A549 treated with DMSO at 1 μM for 4 hours (cell line): ENCODE data around the gene SHISA2. TPM values are rescaled to one million over a fixed set of nuclear protein-coding genes. Genes with fewer than 3 reads are reported as not detected.

Experiments used
- total RNA-seq: library from RNA; stranded (reverse); fragments of 200-300 nt; extraction: Qiagen RNA extraction; gene quantifications from 5 replicates; pipeline ENCODE4 v1.2.3, GENCODE V29; 2022; ENCODE audit warnings: low read depth

The SHISA2 gene
- 0.02 to 0.04 TPM in 2 of 5 replicates, not detected in the others for total RNA-seq

DNA sequence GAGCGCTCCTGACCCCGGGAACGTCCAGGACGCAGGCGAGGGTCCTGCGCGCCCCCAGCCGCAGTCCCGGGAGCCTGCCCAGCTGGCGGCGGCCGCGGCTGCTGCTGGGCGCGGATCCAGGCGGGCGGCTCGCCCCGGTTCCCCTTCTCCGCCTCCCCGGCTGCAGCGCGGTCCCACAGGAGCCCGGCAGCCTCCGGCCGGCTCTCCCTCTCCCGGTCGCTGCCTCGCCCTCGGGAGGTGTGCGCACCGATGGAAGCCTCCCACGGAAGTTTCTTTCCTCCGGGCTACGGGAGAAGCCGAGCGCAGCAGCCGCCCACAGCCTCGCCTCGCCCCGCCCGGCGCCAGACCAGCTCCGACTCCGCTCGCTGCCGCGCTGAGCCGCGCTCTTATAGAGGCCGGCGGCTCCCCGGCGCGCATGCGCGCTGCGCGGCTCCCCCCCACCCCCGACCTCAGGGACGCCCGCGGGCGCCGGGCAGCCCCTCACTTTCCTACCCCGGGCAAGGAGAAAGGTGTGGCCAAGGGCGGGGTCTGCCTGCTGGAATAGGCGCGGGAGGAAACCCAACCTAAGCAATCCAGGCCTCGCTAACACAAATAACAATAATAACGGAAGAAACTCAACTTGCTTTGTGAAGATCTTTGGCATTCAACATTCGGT is at the start of gene SHISA2:
SHISA2 (minus strand) TSS at position 360 of the 655 bp plus-strand sequence. CDS start 1,041 bp downstream, outside the sequence.

Other genes with a start within 250 kb of the SHISA2 start
- 27.1 to 35.3 TPM (median 33.4 TPM) in 5 replicates for gene RNF6, start 170.3 kb upstream of the SHISA2 start, total RNA-seq
- gene CDK8, start 202.1 kb upstream of the SHISA2 start, total RNA-seq: 11.7 to 14.9 TPM (median 13.8 TPM) in 5 replicates